Measurements from ENCODE around the gene SPATS2L.

DNA sequence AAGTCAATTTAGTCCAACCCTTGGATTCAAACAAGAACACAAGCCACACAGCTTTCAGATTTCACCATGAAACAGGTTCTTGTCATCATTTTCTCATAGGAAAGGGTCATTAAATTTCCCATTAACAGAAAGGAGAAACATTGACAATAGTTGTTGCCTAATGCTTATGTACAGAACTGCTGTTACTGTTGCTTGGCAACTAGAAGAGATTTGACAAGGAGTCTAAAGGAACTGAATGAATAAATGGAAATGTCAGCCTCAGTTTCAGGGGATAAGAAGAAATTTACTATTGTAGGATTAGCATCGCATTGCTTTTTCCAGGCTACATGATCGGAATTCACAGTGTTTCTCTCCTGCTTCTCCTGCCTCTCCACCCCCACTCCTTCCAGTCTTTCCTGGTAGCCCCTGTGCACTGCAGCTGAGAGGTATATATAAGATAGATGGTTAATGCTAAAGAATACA lies 90.3 kb downstream of the SPATS2L start:
- TF ChIP-seq, protein P1, sequence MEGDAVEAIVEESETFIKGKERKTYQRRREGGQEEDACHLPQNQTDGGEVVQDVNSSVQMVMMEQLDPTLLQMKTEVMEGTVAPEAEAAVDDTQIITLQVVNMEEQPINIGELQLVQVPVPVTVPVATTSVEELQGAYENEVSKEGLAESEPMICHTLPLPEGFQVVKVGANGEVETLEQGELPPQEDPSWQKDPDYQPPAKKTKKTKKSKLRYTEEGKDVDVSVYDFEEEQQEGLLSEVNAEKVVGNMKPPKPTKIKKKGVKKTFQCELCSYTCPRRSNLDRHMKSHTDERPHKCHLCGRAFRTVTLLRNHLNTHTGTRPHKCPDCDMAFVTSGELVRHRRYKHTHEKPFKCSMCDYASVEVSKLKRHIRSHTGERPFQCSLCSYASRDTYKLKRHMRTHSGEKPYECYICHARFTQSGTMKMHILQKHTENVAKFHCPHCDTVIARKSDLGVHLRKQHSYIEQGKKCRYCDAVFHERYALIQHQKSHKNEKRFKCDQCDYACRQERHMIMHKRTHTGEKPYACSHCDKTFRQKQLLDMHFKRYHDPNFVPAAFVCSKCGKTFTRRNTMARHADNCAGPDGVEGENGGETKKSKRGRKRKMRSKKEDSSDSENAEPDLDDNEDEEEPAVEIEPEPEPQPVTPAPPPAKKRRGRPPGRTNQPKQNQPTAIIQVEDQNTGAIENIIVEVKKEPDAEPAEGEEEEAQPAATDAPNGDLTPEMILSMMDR (IDR thresholded peaks at IDR 0.05; ENCODE audit: low read depth, low read length, poor library complexity, severe bottlenecking), result no peak
- no peak for TF ChIP-seq EZH2phosphoT487 (IDR thresholded peaks at IDR 0.05; ENCODE audit: borderline replicate concordance, low read length)
